A673 (cell line): ENCODE data around the gene CTTNBP2. TPM values are rescaled to one million over a fixed set of nuclear protein-coding genes. Genes with fewer than 3 reads are reported as not detected.

Experiments
- BruUV-seq: library from RNA; stranded (reverse); fragments of 400-500 nt; replicated peaks from 2 replicates; lab custom pipeline; 2021; lab: Mats Ljungman, UMichigan
- CTCF ChIA-PET: fragments of 300-600 bp; sonication (Branson Sonifier 250); formaldehyde crosslinking; loops from one replicate; lab custom pipeline; 2022; ENCODE audit warnings: antibody characterized with exemption; lab: Charles Lee
- POLR2A ChIA-PET: fragments of 300-600 bp; sonication (Branson Sonifier 250); formaldehyde crosslinking; loops from one replicate; lab custom pipeline; 2022; ENCODE audit warnings: antibody characterized with exemption; ENCODE audit not compliant: low non-redundant PET; lab: Charles Lee
- DNase-seq: peaks from one replicate; pipeline ENCODE4 v3.0.0-alpha.2; 2015; ENCODE audit warnings: low spot score
- H3K27ac ChIP-seq: fragments of 200-600 bp; sonication (generic); 2 replicates; pipeline ENCODE4 v1.5.1; 2016; ENCODE audit warnings: mixed run types, low read depth, mild to moderate bottlenecking, mixed read lengths, antibody characterized with exemption, low read length; ENCODE audit not compliant: poor library complexity, severe bottlenecking
- H3K27me3 ChIP-seq: fragments of 200-600 bp; sonication (generic); replicated peaks from 2 replicates; pipeline ENCODE4 v1.6.1; 2017; ENCODE audit warnings: mixed run types, low read depth, mild to moderate bottlenecking, mixed read lengths, antibody characterized with exemption, low read length; ENCODE audit not compliant: insufficient read depth, poor library complexity
- H3K36me3 ChIP-seq: fragments of 200-600 bp; sonication (generic); 2 replicates; pipeline ENCODE4 v1.6.1; 2016; ENCODE audit warnings: mixed run types, mild to moderate bottlenecking, mixed read lengths, antibody characterized with exemption, low read length; ENCODE audit not compliant: insufficient read depth, poor library complexity, severe bottlenecking
- H3K4me1 ChIP-seq: fragments of 200-600 bp; sonication (generic); 2 replicates; pipeline ENCODE4 v1.6.1; 2017; ENCODE audit warnings: mixed run types, mild to moderate bottlenecking, mixed read lengths, antibody characterized with exemption, low read length; ENCODE audit not compliant: insufficient read depth, poor library complexity, severe bottlenecking
- H3K4me3 ChIP-seq: fragments of 200-600 bp; sonication (generic); 2 replicates; pipeline ENCODE4 v1.5.1; 2016; ENCODE audit warnings: low read depth, mixed run types, mild to moderate bottlenecking, mixed read lengths, low read length; ENCODE audit not compliant: poor library complexity, severe bottlenecking
- H3K9me3 ChIP-seq: fragments of 200-600 bp; sonication (generic); 2 replicates; pipeline ENCODE4 v1.6.1; 2016; ENCODE audit warnings: mixed run types, low read depth, mild to moderate bottlenecking, mixed read lengths, antibody characterized with exemption, low read length; ENCODE audit not compliant: poor library complexity, severe bottlenecking
- CTCF ChIP-seq: fragments of 300-800, 200-600 bp; sonication (generic); conservative IDR thresholded peaks from 2 replicates; pipeline ENCODE4 v1.5.1; 2017; ENCODE audit warnings: low read depth, mild to moderate bottlenecking, antibody characterized with exemption, low read length, moderate library complexity, mixed read lengths
- EZH2 ChIP-seq: fragments of 200-600 bp; sonication (generic); IDR thresholded peaks from 2 replicates; pipeline ENCODE4 v1.6.1; 2017; ENCODE audit warnings: borderline replicate concordance, low read depth, mild to moderate bottlenecking, mixed read lengths, antibody characterized with exemption, low read length; ENCODE audit not compliant: poor library complexity, severe bottlenecking
- intact Hi-C: fragments of 100-400 bp; cut with micrococcal nuclease; formaldehyde crosslinking; loops from one replicate; pipeline ENCODE4 v1.10.0; 2022; ENCODE audit not compliant: unreplicated experiment
- total RNA-seq: library from RNA; stranded (reverse); gene quantifications from 2 replicates; pipeline ENCODE4 v1.2.3, GENCODE V29; 2021

The CTTNBP2 gene
- total RNA-seq, 1 experiment from 2014 or later, result 21.8 TPM

GRCh38 chr7:117830422-117830954 is 42.8 kb downstream of the CTTNBP2 start:
- H3K36me3 ChIP-seq, result no peaks in the 10 kb centered on the region
- TF ChIP-seq CTCF (no peak), EZH2 (no peak)
- intact Hi-C loops, result no loop called here
- ChIA-PET CTCF (no interaction called here), POLR2A (no interaction called here)
- no peak overlapping the region for H3K4me3 ChIP-seq
- peaks cover 49% of the 10 kb centered on the region for H3K4me1 ChIP-seq
- BruUV-seq, result no TSS peak
- no peak overlapping the region for H3K27ac ChIP-seq
- peak; percentile 39 for DNase-seq
- H3K27me3 ChIP-seq, result no peaks in the 10 kb centered on the region
- H3K9me3 ChIP-seq, result no peaks in the 10 kb centered on the region

GRCh38 chr7:117829450-117830117 is 43.7 kb downstream of the CTTNBP2 start:
- no peaks in the 10 kb centered on the region for H3K9me3 ChIP-seq
- POLR2A ChIA-PET, result interaction anchor here (0.6 kb wide), 1 partner anchor 29 kb away, joined by 4 read pairs; no protein-coding TSS in a partner anchor
- H3K4me3 ChIP-seq, result no peak overlapping the region
- no peaks in the 10 kb centered on the region for H3K36me3 ChIP-seq
- no peaks in the 10 kb centered on the region for H3K27me3 ChIP-seq
- H3K4me1 ChIP-seq, result peaks cover 42% of the 10 kb centered on the region
- CTCF ChIA-PET, result no interaction called here
- intact Hi-C loops, result no loop called here
- no peak for TF ChIP-seq CTCF
- TF ChIP-seq EZH2, result no peak
- no peak for DNase-seq
- H3K27ac ChIP-seq, result peak overlapping the region; percentile 82
- no TSS peak for BruUV-seq

- TF ChIP-seq CTCF (no peak), EZH2 (no peak)
- intact Hi-C loops, result no loop called here
- Histone ChIP-seq H3K27me3 (no peaks in the 10 kb centered on the region), H3K4me3 (no peak overlapping the region), H3K9me3 (no peaks in the 10 kb centered on the region), H3K36me3 (no peaks in the 10 kb centered on the region), H3K27ac (peak overlapping the region; percentile 82), H3K4me1 (peaks cover 42% of the 10 kb centered on the region)
- CTCF ChIA-PET, result no interaction called here
- BruUV-seq, result no TSS peak
- POLR2A ChIA-PET, result interaction anchor here (0.6 kb wide), 1 partner anchor 16 kb away, joined by 3 read pairs; no protein-coding TSS in a partner anchor
- DNase-seq, result peak; percentile 86
These were observed 44.4 kb downstream of the CTTNBP2 start for GRCh38 chr7:117828825-117829224.
